Neural cell (in vitro differentiated cells): ENCODE data around the gene POLR3K. TPM values are rescaled to one million over a fixed set of nuclear protein-coding genes. Genes with fewer than 3 reads are reported as not detected.

Experiments used
- H2AFZ ChIP-seq: fragments of 200-600, 300-800 bp; sonication (generic), shearing (Covaris generic); 2 replicates; pipeline ENCODE4 v1.6.0; 2014; ENCODE audit warnings: low read depth, mild to moderate bottlenecking, antibody characterized with exemption, low read length, moderate library complexity
- H3F3A ChIP-seq: fragments of 200-600 bp; shearing (Covaris generic); 2 replicates; pipeline ENCODE4 v1.6.1; 2016; ENCODE audit warnings: mild to moderate bottlenecking, moderate library complexity, mixed read lengths, antibody characterized with exemption, low read length; ENCODE audit not compliant: insufficient read depth, poor library complexity, severe bottlenecking
- H3K27ac ChIP-seq: fragments of 200-600, 300-800 bp; sonication (generic), shearing (Covaris generic); 2 replicates; pipeline ENCODE4 v1.5.1; 2014; ENCODE audit warnings: mild to moderate bottlenecking, low read length, moderate library complexity
- H3K27me3 ChIP-seq: fragments of 300-800, 200-600 bp; sonication (generic), shearing (Covaris generic); 2 replicates; pipeline ENCODE4 v1.6.0; 2014; ENCODE audit warnings: mild to moderate bottlenecking, low read depth, low read length, moderate library complexity; ENCODE audit not compliant: insufficient read depth
- H3K36me3 ChIP-seq: fragments of 300-800, 200-600 bp; sonication (generic), shearing (Covaris generic); 2 replicates; pipeline ENCODE4 v1.5.1; 2014; ENCODE audit warnings: mild to moderate bottlenecking, antibody characterized with exemption, low read length, moderate library complexity; ENCODE audit not compliant: insufficient read depth
- H3K4me2 ChIP-seq: fragments of 300-800, 200-600 bp; sonication (generic), shearing (Covaris generic); 2 replicates; pipeline ENCODE4 v1.6.0; 2014; ENCODE audit warnings: mild to moderate bottlenecking, low read length
- H3K4me3 ChIP-seq: fragments of 300-800, 200-600 bp; sonication (generic), shearing (Covaris generic); 2 replicates; pipeline ENCODE4 v1.5.1; 2014; ENCODE audit warnings: mild to moderate bottlenecking, low read length, moderate library complexity
- H3K79me2 ChIP-seq: fragments of 200-600 bp; shearing (Covaris generic); replicated peaks from 2 replicates; pipeline ENCODE4 v1.6.0; 2014; ENCODE audit warnings: mild to moderate bottlenecking, low read length, moderate library complexity; ENCODE audit not compliant: insufficient read depth
- H3K9ac ChIP-seq: fragments of 300-800, 200-600 bp; sonication (generic), shearing (Covaris generic); 2 replicates; pipeline ENCODE4 v1.6.1; 2016; ENCODE audit warnings: mild to moderate bottlenecking, low read length, mixed read lengths
- H3K9me2 ChIP-seq: fragments of 200-600 bp; shearing (Covaris generic); 2 replicates; pipeline ENCODE4 v1.6.1; 2016; ENCODE audit warnings: mild to moderate bottlenecking, low read length, mixed read lengths; ENCODE audit not compliant: insufficient read depth
- H3K9me3 ChIP-seq: fragments of 200-600, 300-800 bp; sonication (generic), shearing (Covaris generic); 2 replicates; pipeline ENCODE4 v1.6.1; 2016; ENCODE audit warnings: mild to moderate bottlenecking, mixed run types, low read length, moderate library complexity, mixed read lengths
- H4K20me1 ChIP-seq: fragments of 200-600 bp; shearing (Covaris generic); 2 replicates; pipeline ENCODE4 v1.6.1; 2016; ENCODE audit warnings: mild to moderate bottlenecking, mixed run types; ENCODE audit not compliant: insufficient read depth
- CTCF ChIP-seq: fragments of 450-650 bp; IDR thresholded peaks from 2 replicates; pipeline ENCODE4 v1.5.1; 2014; ENCODE audit warnings: antibody characterized with exemption, mild to moderate bottlenecking, moderate library complexity; ENCODE audit not compliant: poor library complexity, severe bottlenecking
- EP300 ChIP-seq: fragments of 450-650 bp; conservative IDR thresholded peaks from 2 replicates; pipeline ENCODE4 v1.6.1; 2014; ENCODE audit warnings: antibody characterized with exemption, mild to moderate bottlenecking, moderate library complexity; ENCODE audit not compliant: poor library complexity, severe bottlenecking
- EZH2 ChIP-seq: fragments of 200-600, 300-800 bp; shearing (Covaris generic), sonication (generic); IDR thresholded peaks from 2 replicates; pipeline ENCODE4 v1.6.1; 2014; ENCODE audit warnings: antibody characterized with exemption, low read length, borderline replicate concordance, mild to moderate bottlenecking; ENCODE audit not compliant: insufficient read depth, poor library complexity, severe bottlenecking
- MXI1 ChIP-seq: fragments of 450-650 bp; conservative IDR thresholded peaks from 2 replicates; pipeline ENCODE4 v1.6.1; 2014; ENCODE audit warnings: antibody characterized with exemption, mild to moderate bottlenecking; ENCODE audit not compliant: poor library complexity, severe bottlenecking
- POLR2AphosphoS5 ChIP-seq: IDR thresholded peaks from 2 replicates; pipeline ENCODE4 v1.6.1; 2012
- RAD21 ChIP-seq: fragments of 450-650 bp; conservative IDR thresholded peaks from 2 replicates; pipeline ENCODE4 v1.6.1; 2014; ENCODE audit warnings: antibody characterized with exemption, mild to moderate bottlenecking, moderate library complexity
- REST ChIP-seq: IDR thresholded peaks from 2 replicates; pipeline ENCODE4 v1.6.1; 2012; ENCODE audit warnings: borderline replicate concordance
- SMC3 ChIP-seq: fragments of 450-650 bp; conservative IDR thresholded peaks from 2 replicates; pipeline ENCODE4 v1.6.1; 2014; ENCODE audit warnings: antibody characterized with exemption, mild to moderate bottlenecking, moderate library complexity; ENCODE audit not compliant: poor library complexity
- TAF1 ChIP-seq: IDR thresholded peaks from 2 replicates; pipeline ENCODE4 v1.6.1; 2012; ENCODE audit warnings: low read depth
- polyA plus RNA-seq: library from polyadenylated mRNA; depleted of rRNA; stranded (reverse); fragments of >200 nt; gene quantifications from 2 replicates; pipeline ENCODE4 v1.2.3, GENCODE V29; 2014

Gene POLR3K
- polyA plus RNA-seq, 1 donor from 2014 or later = 7.1 TPM

- no peak for TF ChIP-seq CTCF
- no peak for TF ChIP-seq MXI1
- TF ChIP-seq TAF1 = no peak
- TF ChIP-seq RAD21 = no peak
- no peak for TF ChIP-seq SMC3
- no peak for TF ChIP-seq POLR2AphosphoS5
- no peak for TF ChIP-seq REST
- no peak for TF ChIP-seq EZH2
- H2AFZ ChIP-seq = no peak overlapping the region
- no peaks in the 10 kb centered on the region for H3K9me3 ChIP-seq
- no peak overlapping the region for H3K9ac ChIP-seq
- no peak overlapping the region for H3K27ac ChIP-seq
- H3K4me2 ChIP-seq = no peak overlapping the region
- H3K36me3 ChIP-seq = no peaks in the 10 kb centered on the region
- H3K4me3 ChIP-seq = no peak overlapping the region
- H3F3A ChIP-seq = no peaks in the 10 kb centered on the region
- no peaks in the 10 kb centered on the region for H3K79me2 ChIP-seq
- no peaks in the 10 kb centered on the region for H4K20me1 ChIP-seq
- H3K9me2 ChIP-seq = no peaks in the 10 kb centered on the region
- H3K27me3 ChIP-seq = peaks cover 22% of the 10 kb centered on the region
These were observed 20.8 kb upstream of the POLR3K start for GRCh38 chr16:74051-74746.

GRCh38 chr16:72561-73548 lies 19.4 kb upstream of the POLR3K start, which contains the start of gene RHBDF1:
RHBDF1 (minus strand) TSS chr16:72631; CDS start chr16:65015, 7,616 bp downstream.
- H3K9me3 ChIP-seq = no peaks in the 10 kb centered on the region
- no peak within 1 kb of the TSS for H2AFZ ChIP-seq
- H3K36me3 ChIP-seq = no peaks in the 10 kb centered on the region
- no peak within 1 kb of the TSS for H3K27ac ChIP-seq
- H3K79me2 ChIP-seq = no peaks in the 10 kb centered on the region
- H3K9ac ChIP-seq = no peak within 1 kb of the TSS
- H3K27me3 ChIP-seq = peaks cover 22% of the 10 kb centered on the region
- TF ChIP-seq EZH2 (peak; percentile 71), EP300 (no peak), SMC3 (no peak)
- no peaks in the 10 kb centered on the region for H3K9me2 ChIP-seq
- H3F3A ChIP-seq = no peaks in the 10 kb centered on the region
- H4K20me1 ChIP-seq = no peaks in the 10 kb centered on the region
- no peak within 1 kb of the TSS for H3K4me2 ChIP-seq
- peak within 1 kb of the TSS; percentile 48 for H3K4me3 ChIP-seq
